GM18505 (cell line): ENCODE data around the gene KCNK6.

Experiments
- ATAC-seq: cut with Tn5 transposase; IDR thresholded peaks from one replicate; pipeline ENCODE4 v1.9.1; 2021; ENCODE audit not compliant: unreplicated experiment
- POLR2A ChIP-seq: IDR thresholded peaks from 4 replicates; pipeline ENCODE4 v1.6.1; 2011; ENCODE audit warnings: borderline replicate concordance; ENCODE audit not compliant: insufficient read depth, insufficient read length; ENCODE audit errors: extremely low read depth

KCNK6 gene

DNA sequence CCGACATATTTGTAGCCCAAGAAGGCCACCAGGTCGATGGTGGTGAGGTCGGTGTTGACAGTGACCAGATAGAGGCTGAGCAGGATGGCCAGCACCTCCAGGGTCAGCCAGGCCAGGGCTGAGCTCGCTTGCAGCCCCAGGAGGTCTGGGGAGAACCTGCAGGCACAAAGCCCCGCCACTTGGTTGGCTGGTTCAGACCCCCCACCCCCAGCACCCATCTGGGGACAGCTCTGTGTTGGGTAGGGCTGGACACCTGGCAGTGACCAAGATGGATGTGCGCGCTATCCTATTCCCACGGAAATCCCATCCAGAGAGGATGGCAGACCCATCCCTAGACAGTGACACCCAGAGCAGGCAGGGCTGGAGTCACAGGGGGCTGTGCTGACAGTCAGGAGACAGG is 12.0 kb upstream of the KCNK6 start:
- TF ChIP-seq POLR2A = no peak

DNA sequence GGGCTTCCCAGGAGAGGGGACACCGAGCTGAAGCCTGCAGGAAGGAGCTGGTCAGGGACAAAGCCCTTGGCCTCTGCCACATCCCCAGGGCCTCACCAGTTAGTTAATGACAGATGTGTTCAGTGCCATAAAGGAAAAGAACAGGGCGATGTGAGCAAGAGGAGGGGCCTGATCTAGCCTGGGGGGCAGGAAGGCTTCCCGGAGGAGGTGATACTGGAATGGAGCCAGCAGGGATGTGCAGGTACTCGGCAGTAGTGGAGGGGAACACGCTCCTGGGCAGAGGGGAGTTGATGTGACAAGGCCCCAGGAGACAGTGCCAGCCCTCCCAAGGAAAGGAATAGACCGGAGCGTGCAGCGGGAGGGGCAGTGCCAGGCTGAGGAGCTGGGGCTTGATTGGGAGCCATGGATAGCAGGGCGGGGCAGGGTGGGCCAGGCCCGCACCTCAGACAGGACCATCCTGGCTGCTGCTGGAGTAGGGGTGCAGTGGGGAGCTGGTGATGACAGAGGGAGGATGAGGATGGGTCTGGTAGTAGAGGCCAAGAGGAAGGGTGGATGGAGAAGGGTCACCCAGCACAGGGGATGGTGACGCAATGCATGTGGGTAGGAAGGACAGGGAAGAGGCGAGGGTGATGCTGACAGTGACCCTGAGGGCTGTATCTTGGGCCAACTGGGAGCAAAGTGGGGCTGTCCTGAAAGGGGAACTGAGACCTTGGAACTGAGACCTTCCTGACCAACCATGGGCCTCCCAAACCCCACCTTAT is 11.5 kb upstream of the KCNK6 start:
- no peak for ATAC-seq
- TF ChIP-seq POLR2A = no peak

More for the DNA sequence above, 12.0 kb upstream of the KCNK6 start:
- ATAC-seq = no peak

DNA sequence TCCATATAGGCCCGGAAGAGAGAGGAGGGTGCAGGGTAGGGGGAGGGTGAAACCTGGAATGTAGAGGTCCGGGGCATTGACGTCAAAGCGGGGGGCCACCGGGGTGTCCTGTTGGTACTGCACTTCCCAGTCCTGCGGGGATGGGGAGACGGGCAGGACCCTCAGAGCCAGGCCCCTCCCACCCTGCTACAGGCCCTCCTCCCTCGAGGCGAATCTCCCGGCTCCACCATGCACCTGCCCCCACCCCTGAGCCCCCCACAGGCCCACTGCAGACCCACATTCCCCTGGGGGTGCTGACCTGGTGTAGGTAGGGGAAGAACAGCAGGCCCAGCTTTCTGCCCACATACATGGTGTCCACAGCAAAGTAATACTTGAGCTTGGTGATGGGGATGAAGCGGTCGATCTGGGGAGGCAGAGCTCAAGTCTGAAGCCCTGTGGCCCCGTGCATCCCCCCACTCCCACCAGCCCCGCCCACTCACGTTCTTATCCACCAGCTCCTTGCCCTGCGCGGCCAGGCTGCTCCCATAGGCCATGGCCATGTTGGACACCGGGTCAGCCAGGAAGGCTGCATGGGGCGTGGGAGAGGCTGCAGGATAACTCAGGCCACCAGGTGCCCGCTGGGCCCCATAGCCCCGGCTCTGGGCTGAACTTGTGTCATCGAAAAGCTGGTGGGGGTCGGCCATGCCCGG is 10.6 kb upstream of the KCNK6 start:
- ATAC-seq = no peak
- TF ChIP-seq POLR2A = no peak

DNA sequence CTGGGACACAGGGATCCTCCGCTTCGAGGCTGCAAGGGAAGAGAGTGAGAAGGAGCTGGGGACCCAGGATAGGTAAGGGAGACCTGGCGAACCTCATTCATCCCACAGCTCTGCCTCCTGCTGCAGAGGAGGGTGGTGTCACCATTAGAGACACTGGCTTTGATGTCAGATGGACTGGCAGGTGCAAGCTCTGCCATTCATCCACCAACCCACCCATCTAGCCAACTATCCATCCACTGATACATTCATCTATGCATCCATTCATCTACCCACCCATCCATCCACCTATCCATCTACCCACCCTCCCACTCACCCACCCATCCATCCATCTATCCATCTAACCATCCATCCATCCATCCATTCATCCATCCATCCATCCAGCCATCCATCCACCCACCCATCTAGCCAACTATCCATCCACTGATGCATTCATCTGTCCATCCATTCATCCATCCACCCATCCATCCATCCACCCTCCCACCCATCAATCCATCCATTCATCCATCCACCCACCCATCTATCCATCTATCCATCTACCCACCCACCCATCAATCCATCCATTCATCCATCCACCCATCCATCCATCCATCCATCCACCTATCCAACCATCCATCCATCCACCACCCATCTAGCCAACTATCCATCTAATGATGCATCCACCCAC is 9.9 kb upstream of the KCNK6 start:
- no peak for TF ChIP-seq POLR2A
- ATAC-seq = no peak

DNA sequence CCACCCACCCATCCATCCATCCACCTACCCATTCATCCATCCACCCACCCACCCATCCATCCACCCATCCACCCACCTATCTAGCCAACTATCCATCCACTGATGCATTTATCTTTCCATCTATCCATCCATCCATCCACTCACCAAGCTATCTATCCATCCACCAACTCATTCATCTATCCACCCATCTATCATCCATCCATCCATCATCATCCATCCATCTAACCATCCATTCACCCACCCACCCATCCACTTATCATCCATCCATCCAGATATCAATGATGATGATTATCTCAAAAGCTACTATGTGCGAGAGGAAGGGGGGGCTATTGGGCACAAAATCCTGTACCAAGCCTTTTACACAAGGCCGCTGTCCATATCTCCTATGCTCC is 9.4 kb upstream of the KCNK6 start:
- no peak for TF ChIP-seq POLR2A
- ATAC-seq = no peak

DNA sequence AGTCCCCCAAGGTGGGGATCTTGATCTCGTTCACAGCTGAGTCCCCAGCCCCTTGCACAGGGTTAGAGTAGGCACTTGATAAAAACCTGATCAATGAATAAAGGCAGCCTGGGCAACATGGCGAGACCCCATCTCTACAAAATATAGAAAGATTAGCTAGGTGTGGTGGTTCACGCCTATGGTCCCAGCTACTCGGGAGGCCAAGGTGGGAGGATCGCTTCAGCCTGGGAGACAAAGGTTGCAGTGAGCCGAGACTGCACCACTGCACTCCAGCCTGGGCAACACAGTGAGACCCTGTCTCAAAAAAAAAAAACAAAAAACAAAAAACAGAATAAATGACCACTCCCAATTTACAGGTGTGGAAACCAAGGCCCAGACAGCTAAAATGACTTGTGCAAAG is 8.7 kb upstream of the KCNK6 start:
- no peak for TF ChIP-seq POLR2A
- no peak for ATAC-seq

DNA sequence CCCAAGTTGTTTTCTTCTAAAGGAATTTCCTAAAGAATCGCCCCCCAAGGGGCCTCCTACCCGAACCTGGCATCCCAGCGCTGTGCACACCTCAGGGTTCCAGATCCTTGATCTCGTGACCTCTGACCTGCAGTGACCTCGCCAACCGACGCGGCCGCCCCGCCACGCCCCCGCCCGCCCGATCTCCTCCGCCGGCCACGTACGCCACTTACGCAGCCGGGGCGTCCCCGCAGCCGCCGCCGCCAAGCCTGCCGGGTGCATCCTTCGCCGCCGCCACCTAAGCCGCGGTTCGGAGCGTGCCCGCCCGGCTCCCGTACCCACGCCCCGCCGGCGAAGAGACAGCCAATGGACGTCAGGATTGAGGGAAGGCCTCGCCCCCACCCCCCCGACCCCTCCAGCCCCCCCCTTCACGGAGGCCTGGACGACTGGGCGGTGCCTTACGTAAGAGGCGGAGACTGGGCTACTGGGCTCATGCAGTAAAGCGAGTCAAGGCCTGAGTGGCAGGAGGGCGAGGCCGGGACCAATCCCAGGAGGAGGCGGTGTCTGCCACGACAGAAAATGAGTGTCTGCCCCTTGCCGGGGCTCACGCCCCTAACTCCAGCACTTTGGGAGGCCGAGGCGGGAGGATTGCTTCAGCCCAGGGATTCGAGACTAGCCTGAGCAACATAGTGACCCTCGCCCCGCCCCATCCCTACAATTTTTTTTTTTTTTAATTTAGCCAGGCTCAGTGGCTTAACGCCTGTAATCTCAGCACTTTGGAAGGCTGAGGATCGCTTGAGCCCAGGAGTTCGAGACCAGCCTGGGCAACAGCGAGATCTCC is 3.8 kb upstream of the KCNK6 start, which contains the start of gene YIF1B:
YIF1B (minus strand) TSS at position 291 of the 820 bp plus-strand sequence; CDS start at position 261, 30 bp downstream.
- peak; percentile 79 for ATAC-seq
- peak; percentile 59 for TF ChIP-seq POLR2A

DNA sequence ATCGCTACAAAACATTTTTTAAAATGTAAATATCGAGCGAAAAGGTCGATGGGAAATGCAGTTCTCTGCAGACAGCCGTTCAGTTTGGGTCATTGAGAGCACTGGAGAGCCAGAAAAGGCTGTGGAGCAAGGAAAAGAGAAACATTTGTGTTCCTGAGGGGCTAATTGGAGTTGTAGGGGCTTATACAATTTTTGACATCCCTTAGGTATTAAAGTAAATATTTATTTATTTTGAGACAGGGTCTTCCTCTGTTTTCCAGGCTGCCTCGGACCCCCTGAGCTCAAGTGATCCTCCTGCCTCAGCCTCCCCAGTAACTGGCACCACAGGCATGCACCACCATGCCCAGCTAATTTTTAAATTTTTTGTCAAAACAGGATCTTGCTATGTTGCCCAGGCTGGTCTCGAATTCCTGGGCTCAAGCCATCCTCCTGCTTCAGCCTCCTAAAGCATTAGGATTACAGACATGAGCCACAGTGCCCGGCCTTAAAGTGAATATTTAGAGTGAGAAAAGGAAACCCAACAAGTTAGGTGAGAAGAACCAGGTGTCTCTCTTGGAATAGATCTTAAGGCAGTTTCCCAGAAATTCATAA is 3.1 kb upstream of the KCNK6 start:
- no peak for TF ChIP-seq POLR2A
- peak; percentile 5 for ATAC-seq

DNA sequence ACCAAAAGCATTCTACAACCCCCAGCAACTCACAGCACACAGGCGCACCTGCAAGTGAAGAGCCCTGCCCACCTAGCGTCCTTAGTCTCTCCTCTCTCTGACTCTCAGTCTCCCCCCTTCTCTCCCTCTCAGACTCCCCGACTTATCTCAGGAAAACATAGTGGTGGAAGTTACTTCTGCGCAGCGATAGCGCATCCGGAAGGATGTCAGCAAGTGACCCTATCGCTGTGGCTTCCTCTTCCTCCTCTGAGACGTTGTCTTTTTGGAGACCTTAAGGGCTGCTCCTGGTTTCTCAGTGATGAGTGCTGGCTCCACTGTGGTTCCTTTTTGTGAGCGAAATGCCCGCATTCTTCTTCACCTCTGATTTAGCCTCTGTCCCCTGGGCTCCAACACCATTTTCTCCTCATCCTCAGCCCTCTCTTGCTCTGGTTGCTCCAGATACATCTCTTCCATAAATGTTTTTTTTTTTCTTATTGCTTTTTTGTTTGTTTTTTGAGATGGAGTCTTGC is 2.5 kb upstream of the KCNK6 start:
- no peak for ATAC-seq

DNA sequence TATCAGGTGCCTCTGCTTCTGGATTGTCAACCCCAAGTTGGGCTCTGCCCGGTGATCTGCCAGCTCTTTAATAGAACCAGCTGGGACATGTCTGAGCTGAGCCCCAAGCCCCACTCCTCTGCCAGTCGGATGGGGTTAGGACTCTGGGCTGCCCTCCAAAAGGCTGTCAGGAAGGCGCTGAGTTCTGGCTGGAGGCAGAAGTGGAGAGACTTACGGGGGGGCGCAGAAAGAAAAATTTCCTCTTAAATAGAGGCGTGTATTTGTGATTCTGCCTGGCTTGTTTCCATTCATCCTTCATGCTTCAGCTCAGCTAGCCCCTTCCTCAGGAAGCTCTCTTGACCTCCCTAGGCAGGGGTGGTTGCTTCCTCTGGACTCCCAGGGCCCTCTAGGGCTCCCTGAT is 985 bp upstream of the KCNK6 start:
- ATAC-seq = no peak
- TF ChIP-seq POLR2A = no peak

More for the DNA sequence above, 2.5 kb upstream of the KCNK6 start:
- TF ChIP-seq POLR2A = no peak

DNA sequence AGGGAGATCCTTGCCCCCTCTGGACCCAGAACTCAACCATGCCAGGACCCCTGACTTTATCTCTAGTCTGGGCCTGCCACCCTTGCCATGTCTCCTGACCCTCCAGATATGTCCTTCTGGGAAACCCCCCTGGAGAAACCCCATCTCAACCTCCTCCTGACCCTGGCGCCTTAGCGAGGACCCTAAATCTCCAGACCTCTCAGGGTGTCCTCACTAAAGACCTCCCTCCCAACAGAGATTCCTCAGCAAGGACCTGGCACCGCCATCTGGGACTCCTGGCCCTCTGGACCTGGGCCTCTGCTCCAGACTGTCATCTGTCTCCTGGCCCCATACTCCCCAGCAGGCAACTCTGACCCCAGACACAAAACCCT is 1.3 kb downstream of the KCNK6 start:
- TF ChIP-seq POLR2A = no peak
- no peak for ATAC-seq

DNA sequence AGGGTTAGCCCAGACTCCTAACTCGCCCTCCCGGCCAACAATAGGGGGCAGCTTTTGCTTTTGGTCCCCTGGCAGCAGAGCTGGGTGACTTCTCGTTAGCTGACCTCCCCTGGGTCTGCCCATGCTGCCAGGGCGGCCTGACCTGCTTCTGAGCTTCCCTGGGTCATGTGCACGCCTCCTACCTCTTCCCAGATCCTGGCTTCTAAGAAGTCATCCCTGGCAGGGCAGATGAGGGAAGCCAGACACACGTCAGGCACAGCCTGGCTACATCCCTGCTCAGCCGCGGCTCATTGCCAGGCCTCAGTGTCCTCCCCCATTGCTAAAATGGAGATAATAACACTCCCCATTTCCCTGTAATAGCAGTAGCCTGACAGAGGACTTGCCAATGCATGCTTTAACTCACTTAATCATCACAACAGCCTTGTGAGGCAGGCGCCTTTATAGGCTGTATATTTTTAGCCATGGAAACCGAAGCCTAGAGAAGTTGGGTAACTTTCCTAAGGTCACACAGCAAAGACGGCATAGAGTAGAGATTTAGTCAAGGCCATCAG is 2.1 kb downstream of the KCNK6 start:
- TF ChIP-seq POLR2A = no peak
- no peak for ATAC-seq
